Mammary epithelial cell (primary cell): ENCODE measurements around the gene PCYOX1L.

Experiments used
- CTCF ChIP-seq, 2 donors: IDR thresholded peaks in 1 of 2; conservative IDR thresholded peaks in 1 of 2; 2 replicates each; pipeline ENCODE4 v1.5.1; 2011 to 2012; ENCODE audit warnings: inconsistent platforms in 2 of 2, low read length in 2 of 2, mild to moderate bottlenecking in 2 of 2, control low read depth in 1 of 2, low read depth in 1 of 2; ENCODE audit not compliant: insufficient read depth in 1 of 2; ENCODE audit errors: extremely low read depth in 1 of 2
- EZH2 ChIP-seq: IDR thresholded peaks from 2 replicates; pipeline ENCODE4 v1.6.1; 2012; ENCODE audit warnings: low read length, inconsistent platforms, borderline replicate concordance

GRCh38 chr5:149399775-149400174, 41.9 kb downstream of the PCYOX1L start:
- TF ChIP-seq CTCF (conservative IDR thresholded peaks at IDR 0.05 in 1 of 2, IDR thresholded peaks at IDR 0.05 in 1 of 2; ENCODE audit: extremely low read depth in 1 of 2, insufficient read depth in 1 of 2, low read depth in 1 of 2, low read length in 2 of 2) (no peak), EZH2 (no peak)
